GM03348 (cell line): Measurements from ENCODE around the gene PGC.

Experiments
- DNase-seq: peaks from one replicate; pipeline ENCODE4 v3.0.0; 2012; ENCODE audit warnings: low spot score

Gene PGC

GRCh38 chr6:41746107-41746506 is 1.1 kb downstream of the PGC start:
- no peak for DNase-seq

- no peak for DNase-seq
Measured at GRCh38 chr6:41744236-41744787, 2.9 kb downstream of the PGC start.

- DNase-seq, result no peak
Measured at GRCh38 chr6:41743406-41744235, 3.6 kb downstream of the PGC start.

- DNase-seq, result no peak
Measured at GRCh38 chr6:41741625-41742490, 5.3 kb downstream of the PGC start.

- DNase-seq, result no peak
Measured at GRCh38 chr6:41740366-41741162, 6.6 kb downstream of the PGC start.

GRCh38 chr6:41739041-41739440 is 8.2 kb downstream of the PGC start:
- no peak for DNase-seq

GRCh38 chr6:41737591-41738130 is 9.5 kb downstream of the PGC start:
- DNase-seq, result no peak

- no peak for DNase-seq
Measured at GRCh38 chr6:41736800-41737555, 10.2 kb downstream of the PGC start.

- DNase-seq, result no peak
Measured at GRCh38 chr6:41736186-41736733, 10.9 kb downstream of the PGC start.

GRCh38 chr6:41735427-41736185 is 11.6 kb downstream of the PGC start, which contains the start of gene TFEB:
Gene TFEB, minus strand, starts transcription at chr6:41735608. Its CDS starts 44,395 bp downstream, at chr6:41691213.
- DNase-seq, result peak; percentile 98

- DNase-seq, result peak; percentile 95
Measured at GRCh38 chr6:41734666-41735426, 12.4 kb downstream of the PGC start.

GRCh38 chr6:41733707-41734665 is 13.2 kb downstream of the PGC start:
- peak; percentile 94 for DNase-seq

GRCh38 chr6:41733360-41733706 is 13.9 kb downstream of the PGC start:
- no peak for DNase-seq

- no peak for DNase-seq
Measured at GRCh38 chr6:41732591-41733359, 14.4 kb downstream of the PGC start.

- DNase-seq, result no peak
Measured at GRCh38 chr6:41732149-41732548, 15.0 kb downstream of the PGC start.

GRCh38 chr6:41731561-41732086 is 15.6 kb downstream of the PGC start:
- DNase-seq, result no peak
